ENCODE measurements around the gene AP4S1. TPM values are rescaled to one million over a fixed set of nuclear protein-coding genes. Genes with fewer than 3 reads are reported as not detected.

AP4S1 gene
- total and polyA plus RNA-seq, 12 donors, result 4.4 to 20.6 (median 7.3) TPM

DNA sequence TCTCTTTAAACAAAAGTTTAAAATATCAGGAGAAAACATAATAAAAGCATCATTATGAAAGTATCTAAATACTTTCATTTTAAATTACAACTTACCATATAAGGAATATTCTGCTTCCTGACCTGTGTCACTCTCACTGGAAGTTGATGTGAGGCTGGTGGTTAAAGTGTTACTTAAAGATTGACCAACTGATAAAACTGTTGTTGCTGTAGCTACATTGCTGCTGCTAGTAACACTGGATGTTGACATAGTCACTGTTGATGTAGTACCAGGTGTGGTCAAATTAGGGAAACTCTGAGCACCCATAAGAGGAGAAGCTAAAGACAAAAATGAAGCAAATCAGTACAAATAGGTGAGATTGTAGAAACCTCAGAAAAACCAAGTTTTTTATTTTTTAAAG, 102.2 kb downstream of the AP4S1 start:
- intact Hi-C loops (cut with DNase I), result no loop called here
- no peaks in the 10 kb centered on the region for H3K27me3 ChIP-seq
- H3K36me3 ChIP-seq (replicated peaks in 1 of 2), result peaks cover 0 to 91% of the 10 kb centered on the region in 2 donors
- no peak overlapping the region for H3K4me3 ChIP-seq
- no peak for DNase-seq
- H3K9me3 ChIP-seq (replicated peaks in 1 of 3), result no peaks in the 10 kb centered on the region
- H3K4me1 ChIP-seq (replicated peaks in 1 of 2), result peaks cover 0 to 6% of the 10 kb centered on the region in 2 donors
- TF ChIP-seq, protein P1, sequence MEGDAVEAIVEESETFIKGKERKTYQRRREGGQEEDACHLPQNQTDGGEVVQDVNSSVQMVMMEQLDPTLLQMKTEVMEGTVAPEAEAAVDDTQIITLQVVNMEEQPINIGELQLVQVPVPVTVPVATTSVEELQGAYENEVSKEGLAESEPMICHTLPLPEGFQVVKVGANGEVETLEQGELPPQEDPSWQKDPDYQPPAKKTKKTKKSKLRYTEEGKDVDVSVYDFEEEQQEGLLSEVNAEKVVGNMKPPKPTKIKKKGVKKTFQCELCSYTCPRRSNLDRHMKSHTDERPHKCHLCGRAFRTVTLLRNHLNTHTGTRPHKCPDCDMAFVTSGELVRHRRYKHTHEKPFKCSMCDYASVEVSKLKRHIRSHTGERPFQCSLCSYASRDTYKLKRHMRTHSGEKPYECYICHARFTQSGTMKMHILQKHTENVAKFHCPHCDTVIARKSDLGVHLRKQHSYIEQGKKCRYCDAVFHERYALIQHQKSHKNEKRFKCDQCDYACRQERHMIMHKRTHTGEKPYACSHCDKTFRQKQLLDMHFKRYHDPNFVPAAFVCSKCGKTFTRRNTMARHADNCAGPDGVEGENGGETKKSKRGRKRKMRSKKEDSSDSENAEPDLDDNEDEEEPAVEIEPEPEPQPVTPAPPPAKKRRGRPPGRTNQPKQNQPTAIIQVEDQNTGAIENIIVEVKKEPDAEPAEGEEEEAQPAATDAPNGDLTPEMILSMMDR (IDR thresholded peaks at IDR 0.05), result no peak
- no peak for TF ChIP-seq POLR2A (IDR thresholded peaks at IDR 0.05)
- no peak overlapping the region for H3K27ac ChIP-seq

DNA sequence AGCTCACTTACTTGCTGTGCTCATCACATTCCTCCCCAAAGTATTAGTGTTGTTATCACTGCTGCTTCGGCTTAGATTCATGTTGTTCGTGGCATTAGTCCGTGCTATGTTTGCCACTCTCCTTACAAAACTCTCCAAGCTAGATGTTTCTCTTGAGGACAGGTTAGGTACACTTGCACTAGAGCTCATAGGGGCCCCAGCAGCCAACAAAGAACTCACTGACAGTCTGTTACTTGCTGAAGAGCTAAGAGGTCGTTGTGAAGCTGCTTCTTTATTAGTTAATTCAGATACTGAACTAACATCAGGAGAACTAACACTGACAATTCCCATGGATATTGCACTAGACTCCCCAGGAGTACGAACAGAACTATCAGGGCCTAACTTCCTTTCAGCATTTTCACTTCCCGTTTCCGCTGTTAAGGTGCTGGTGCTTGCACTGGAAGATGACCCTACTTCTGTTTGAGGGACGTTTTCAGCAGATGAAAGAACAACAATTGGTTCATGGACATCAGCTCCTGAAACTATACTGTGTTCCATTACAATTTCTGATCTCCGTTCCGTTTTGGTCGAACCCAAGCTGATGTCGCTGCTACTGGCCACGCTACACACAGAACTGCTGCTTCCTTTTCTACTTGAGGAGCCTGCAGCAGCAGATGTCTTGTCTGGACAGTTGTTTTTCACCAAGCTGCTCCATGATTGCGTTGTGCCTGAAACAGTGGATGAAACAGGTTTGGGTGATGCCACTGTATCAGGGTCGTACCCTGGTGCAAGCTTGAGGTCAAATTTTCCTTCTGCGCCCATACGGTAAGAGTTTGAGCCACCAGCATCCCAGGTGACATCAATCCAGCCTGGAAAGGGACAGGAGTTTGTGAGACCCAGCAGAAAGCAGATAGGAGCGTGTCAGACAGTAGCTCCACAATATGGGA, 103.4 kb downstream of the AP4S1 start:
- peaks cover 0 to 6% of the 10 kb centered on the region in 2 donors for H3K4me1 ChIP-seq (replicated peaks in 1 of 2)
- DNase-seq, result no peak
- no peaks in the 10 kb centered on the region for H3K27me3 ChIP-seq
- H3K27ac ChIP-seq, result no peak overlapping the region
- H3K9me3 ChIP-seq (replicated peaks in 1 of 3), result no peaks in the 10 kb centered on the region
- WGBS, 4 donors, result 86 to 87% (median 86%) methylated on average over 18 of the region's 18 CpGs
- H3K4me3 ChIP-seq, result no peak overlapping the region
- intact Hi-C loops (cut with DNase I), result no loop called here
- TF ChIP-seq, protein P1 (IDR thresholded peaks at IDR 0.05), result no peak
- TF ChIP-seq POLR2A (IDR thresholded peaks at IDR 0.05), result no peak
- H3K36me3 ChIP-seq (replicated peaks in 1 of 2), result peaks cover 0 to 92% of the 10 kb centered on the region in 2 donors

DNA sequence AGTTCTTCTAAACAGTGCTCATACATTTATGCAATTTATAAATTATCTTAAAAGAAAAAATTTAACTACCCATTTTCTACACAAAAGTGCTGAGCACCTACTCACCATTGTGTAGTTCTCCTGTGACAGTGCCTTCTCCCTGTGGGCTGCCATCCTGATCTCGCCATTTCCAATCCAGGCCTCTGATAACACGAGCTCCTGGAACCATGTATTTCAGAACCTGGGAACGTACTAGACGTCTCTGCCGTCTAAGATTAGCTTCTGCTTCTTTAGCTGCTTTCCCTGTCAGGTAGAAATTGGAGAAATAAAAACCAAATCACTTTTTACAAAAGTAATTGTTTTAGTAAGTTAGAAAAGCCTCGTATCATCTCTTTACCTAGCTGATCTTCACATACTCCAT, 107.7 kb downstream of the AP4S1 start:
- peaks cover 0 to 95% of the 10 kb centered on the region in 2 donors for H3K36me3 ChIP-seq (replicated peaks in 1 of 2)
- intact Hi-C loops (cut with DNase I), result no loop called here
- WGBS, 4 donors, result 93 to 96% (median 95%) methylated on average over 6 of the region's 6 CpGs

DNA sequence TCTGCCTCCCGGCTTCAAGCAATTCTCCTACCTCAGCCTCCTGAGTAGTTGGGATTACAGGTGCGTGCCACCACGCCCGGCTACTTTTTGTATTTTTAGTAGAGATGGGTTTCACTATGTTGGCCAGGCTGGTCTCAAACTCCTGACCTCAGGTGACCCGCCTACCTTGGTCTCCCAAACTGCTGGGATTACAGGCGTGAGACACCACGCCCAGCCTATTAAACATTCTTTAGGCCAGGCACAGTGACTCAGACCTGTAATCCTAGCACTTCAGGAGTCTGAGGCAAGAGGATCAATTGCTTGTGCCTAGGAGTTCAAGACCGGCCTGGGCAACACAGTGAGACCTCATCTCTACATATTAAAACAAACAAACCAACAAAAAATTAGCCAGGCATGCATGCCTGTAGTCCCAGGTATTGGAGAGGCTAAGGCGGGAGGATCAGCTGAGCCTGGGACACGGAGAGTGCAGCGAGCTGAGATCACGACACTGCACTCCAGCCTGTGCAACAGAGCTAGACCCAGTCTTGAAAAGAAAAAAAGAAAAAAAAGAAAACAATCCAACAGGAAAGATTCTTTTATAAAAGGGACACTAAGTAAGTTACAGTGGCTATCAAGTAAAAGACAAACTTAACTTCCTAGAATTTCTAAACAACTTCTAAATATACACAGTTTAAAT, 111.9 kb downstream of the AP4S1 start:
- Histone ChIP-seq H3K9me3 (replicated peaks in 1 of 3) (no peaks in the 10 kb centered on the region), H3K27me3 (no peaks in the 10 kb centered on the region), H3K27ac (no peak overlapping the region), H3K4me1 (replicated peaks in 1 of 2) (no peaks in the 10 kb centered on the region), H3K4me3 (no peak overlapping the region), H3K36me3 (replicated peaks in 1 of 2) (peaks cover 0 to 97% of the 10 kb centered on the region in 2 donors)
- no peak for TF ChIP-seq POLR2A (IDR thresholded peaks at IDR 0.05)
- TF ChIP-seq, protein P1 (IDR thresholded peaks at IDR 0.05), result no peak
- DNase-seq, result no peak
- intact Hi-C loops (cut with DNase I), result no loop called here
- 96 to 98% (median 97%) methylated on average over 12 of the region's 12 CpGs for WGBS, 4 donors

More for the DNA sequence above, 107.7 kb downstream of the AP4S1 start:
- DNase-seq, result no peak
- Histone ChIP-seq H3K4me1 (replicated peaks in 1 of 2) (peaks cover 0 to 6% of the 10 kb centered on the region in 2 donors), H3K4me3 (no peak overlapping the region), H3K27me3 (no peaks in the 10 kb centered on the region), H3K27ac (no peak overlapping the region), H3K9me3 (replicated peaks in 1 of 3) (no peaks in the 10 kb centered on the region)
- no peak for TF ChIP-seq POLR2A (IDR thresholded peaks at IDR 0.05)
- TF ChIP-seq, protein P1 (IDR thresholded peaks at IDR 0.05), result no peak
